GM12878 (cell line): Measurements from ENCODE around the gene COPS7A. TPM values are rescaled to one million over a fixed set of nuclear protein-coding genes. Genes with fewer than 3 reads are reported as not detected.

ENCODE experiments used
- ATF2 ChIP-seq: IDR thresholded peaks from 2 replicates; pipeline ENCODE4 v1.6.1; 2012; ENCODE audit warnings: low read length, inconsistent platforms
- CBX3 ChIP-seq: fragments of 200-600 bp; sonication (generic); IDR thresholded peaks from 2 replicates; pipeline ENCODE4 v1.6.1; 2016; ENCODE audit warnings: low read depth, borderline replicate concordance
- CBX5 ChIP-seq: sonication (generic); IDR thresholded peaks from 2 replicates; pipeline ENCODE4 v1.6.1; 2016; ENCODE audit warnings: low read depth, moderate library complexity, mild to moderate bottlenecking, inconsistent platforms
- CHD1 ChIP-seq: IDR thresholded peaks from 2 replicates; pipeline ENCODE4 v1.6.1; 2012; ENCODE audit warnings: low read depth, low read length, improper control_type of control experiment
- DPF2 ChIP-seq: fragments of 450-650 bp; IDR thresholded peaks from 2 replicates; pipeline ENCODE4 v1.6.1; 2017; ENCODE audit warnings: mild to moderate bottlenecking
- ETV6 ChIP-seq, 2 experiments: fragments of 450-650 bp in 1 of 2; IDR thresholded peaks in 1 of 2; conservative IDR thresholded peaks in 1 of 2; 2 replicates each; pipeline ENCODE4 v1.6.1; 2014; ENCODE audit warnings: antibody characterized with exemption in 1 of 2, borderline replicate concordance in 1 of 2, low read depth in 1 of 2, mild to moderate bottlenecking in 1 of 2, moderate library complexity in 1 of 2
- FOXK2 ChIP-seq: fragments of 450-650 bp; IDR thresholded peaks from 2 replicates; pipeline ENCODE4 v1.6.1; 2017; ENCODE audit warnings: mild to moderate bottlenecking, moderate library complexity
- MYB ChIP-seq: fragments of 150-350 bp; IDR thresholded peaks from 2 replicates; pipeline ENCODE4 v1.6.1; 2014; ENCODE audit warnings: mild to moderate bottlenecking, low read depth, low read length, borderline replicate concordance
- NR2F1 ChIP-seq: fragments of 450-650 bp; conservative IDR thresholded peaks from 2 replicates; pipeline ENCODE4 v1.6.1; 2017; ENCODE audit warnings: mild to moderate bottlenecking
- PAX5 ChIP-seq: IDR thresholded peaks from 2 replicates; pipeline ENCODE4 v1.6.1; 2011; ENCODE audit warnings: low read depth, low read length, borderline replicate concordance
- POLR2AphosphoS2 ChIP-seq: IDR thresholded peaks from 2 replicates; pipeline ENCODE4 v1.6.1; 2011; ENCODE audit warnings: low read depth, mild to moderate bottlenecking, low read length, improper control_type of control experiment, moderate library complexity
- PRDM15 ChIP-seq: fragments of 450-650 bp; formaldehyde crosslinking; IDR thresholded peaks from 2 replicates; pipeline ENCODE4 v1.4.0; 2020; ENCODE audit warnings: mild to moderate bottlenecking, moderate library complexity
- RAD21 ChIP-seq: IDR thresholded peaks from 2 replicates; pipeline ENCODE4 v1.6.1; 2011; ENCODE audit warnings: mild to moderate bottlenecking, low read depth, low read length, moderate library complexity; ENCODE audit not compliant: insufficient read depth
- RCOR1 ChIP-seq: conservative IDR thresholded peaks from 2 replicates; pipeline ENCODE4 v1.6.1; 2012; ENCODE audit warnings: low read depth, low read length, improper control_type of control experiment
- SUZ12 ChIP-seq: fragments of 200-600 bp; sonication (generic); IDR thresholded peaks from one replicate; pipeline ENCODE4 v1.6.1; 2018; ENCODE audit warnings: antibody characterized with exemption, mild to moderate bottlenecking; ENCODE audit not compliant: unreplicated experiment
- TARDBP ChIP-seq: IDR thresholded peaks from 2 replicates; pipeline ENCODE4 v1.6.1; 2016; ENCODE audit warnings: borderline replicate concordance
- TCF3 ChIP-seq: IDR thresholded peaks from 2 replicates; pipeline ENCODE4 v1.6.1; 2012; ENCODE audit warnings: low read depth, mild to moderate bottlenecking, low read length, borderline replicate concordance; ENCODE audit not compliant: insufficient read depth
- ZNF274 ChIP-seq: IDR thresholded peaks from one replicate; pipeline ENCODE4 v1.8.0; 2011; ENCODE audit not compliant: insufficient read length, insufficient read depth
- ZNF592 ChIP-seq: fragments of 450-650 bp; IDR thresholded peaks from 2 replicates; pipeline ENCODE4 v1.6.1; 2017; ENCODE audit warnings: mild to moderate bottlenecking, moderate library complexity
- polyA plus RNA-seq, 11 experiments: library from polyadenylated mRNA; depleted of rRNA in 4 of 11; unstranded in 6 of 11; stranded (reverse) in 5 of 11; fragments of >200 nt; fragmentation: Nextera tagmentation in 4 of 11; fragmentation: Illumina TruSeq in 1 of 11; extraction: Ambion mirVana in 4 of 11; extraction: Trizol in 1 of 11; gene quantifications; 1 replicate in 1 of 11; 2 replicates in 10 of 11; pipeline versions ENCODE4 v1.2.1 to v1.2.3, GENCODE V29; 2011 to 2016; ENCODE audit warnings: inconsistent platforms in 2 of 11, missing spikeins in 2 of 11, low read depth in 1 of 11
- total RNA-seq, 4 experiments: library from RNA; depleted of rRNA in 3 of 4; stranded (reverse); fragments of >200 nt in 3 of 4; fragmentation: Illumina TruSeq in 1 of 4; extraction: Trizol in 1 of 4; gene quantifications; 2 replicates each; pipeline versions ENCODE4 v1.2.1 to v1.2.3, GENCODE V29; 2013 to 2021

COPS7A gene
- total and polyA plus RNA-seq, 10 of the 15 experiments (the other 5 are each of a cell fraction or from before 2014, with no cell fraction given), result 25.7 to 74.0 (median 51.9) TPM

GRCh38 chr12:6766651-6767349 is 43.0 kb downstream of the COPS7A start (continued):
- TF ChIP-seq POLR2AphosphoS2 (no peak), SUZ12 (no peak), ATF2 (no peak), MYB (no peak), DPF2 (peak; percentile 71; the same call in 1 of the 2 replicates), TARDBP (no peak), PRDM15 (CRISPR knock-in tag) (no peak), CBX5 (no peak), CBX3 (no peak), RAD21 (0 out of 2 replicates have a peak, but pooled peaks have one; percentile 22), RCOR1 (no peak), NR2F1 (peak; percentile 55; the same call in 1 of the 2 replicates), ZNF592 (no peak), TCF3 (no peak), FOXK2 (no peak), CHD1 (no peak), ETV6 (conservative IDR thresholded peaks at IDR 0.05 in 1 of 2, IDR thresholded peaks at IDR 0.05 in 1 of 2; ENCODE audit: borderline replicate concordance in 1 of 2, low read depth in 1 of 2) (no peak), PAX5 (no peak), ZNF274 (no peak)
